ENCODE data around the gene EMC10.
"Not testable (repeated sequence)": the region's sequence is repeated elsewhere in the genome, so short reads cannot be mapped to it uniquely, and the experiment has no call there.

Gene EMC10

GRCh38 chr19:50518091-50519005 is 42.0 kb downstream of the EMC10 start:
- H3K4me1 Mint-ChIP-seq (ENCODE audit: low read depth), result no peaks in the 10 kb centered on the region
- no peaks in the 10 kb centered on the region for H3K9me3 Mint-ChIP-seq
- H3K27ac Mint-ChIP-seq, result no peak overlapping the region
- no peaks in the 10 kb centered on the region for H3K36me3 Mint-ChIP-seq (ENCODE audit: low read depth)
- H3K27me3 Mint-ChIP-seq, result peaks cover 4% of the 10 kb centered on the region
- H3K4me3 Mint-ChIP-seq, result no peak overlapping the region

DNA sequence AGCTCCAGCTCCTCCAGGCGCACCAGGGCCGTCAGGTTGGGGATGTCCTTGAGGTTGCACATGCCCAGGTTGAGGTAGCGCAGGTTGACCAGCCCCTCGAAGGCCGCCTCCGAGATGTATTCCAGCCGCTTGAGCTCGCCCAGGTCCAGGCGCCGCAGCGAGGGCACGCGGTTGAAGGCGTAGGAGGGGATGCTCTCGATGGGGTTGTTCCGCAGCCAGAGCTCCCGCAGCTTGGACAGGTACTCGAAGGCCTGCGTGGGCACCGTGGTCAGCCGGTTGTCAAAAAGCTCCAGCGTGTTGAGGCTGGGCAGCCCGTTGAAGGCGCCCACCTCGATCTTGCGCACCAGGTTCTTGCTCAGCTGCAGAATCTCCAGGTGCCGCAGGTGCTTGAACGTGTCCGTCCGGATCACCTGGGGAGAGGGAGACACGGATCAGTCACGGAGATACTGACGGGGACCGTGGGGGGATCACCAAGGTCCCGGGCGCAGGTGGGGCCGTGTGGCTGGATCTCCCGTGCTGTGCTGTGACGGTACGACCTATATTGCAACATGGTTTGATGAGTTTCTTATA is 42.8 kb downstream of the EMC10 start:
- peaks cover 4% of the 10 kb centered on the region for H3K27me3 Mint-ChIP-seq
- no peaks in the 10 kb centered on the region for H3K36me3 Mint-ChIP-seq (ENCODE audit: low read depth)
- no peaks in the 10 kb centered on the region for H3K9me3 Mint-ChIP-seq
- no peak overlapping the region for H3K4me3 Mint-ChIP-seq
- no peak overlapping the region for H3K27ac Mint-ChIP-seq
- no peaks in the 10 kb centered on the region for H3K4me1 Mint-ChIP-seq (ENCODE audit: low read depth)

DNA sequence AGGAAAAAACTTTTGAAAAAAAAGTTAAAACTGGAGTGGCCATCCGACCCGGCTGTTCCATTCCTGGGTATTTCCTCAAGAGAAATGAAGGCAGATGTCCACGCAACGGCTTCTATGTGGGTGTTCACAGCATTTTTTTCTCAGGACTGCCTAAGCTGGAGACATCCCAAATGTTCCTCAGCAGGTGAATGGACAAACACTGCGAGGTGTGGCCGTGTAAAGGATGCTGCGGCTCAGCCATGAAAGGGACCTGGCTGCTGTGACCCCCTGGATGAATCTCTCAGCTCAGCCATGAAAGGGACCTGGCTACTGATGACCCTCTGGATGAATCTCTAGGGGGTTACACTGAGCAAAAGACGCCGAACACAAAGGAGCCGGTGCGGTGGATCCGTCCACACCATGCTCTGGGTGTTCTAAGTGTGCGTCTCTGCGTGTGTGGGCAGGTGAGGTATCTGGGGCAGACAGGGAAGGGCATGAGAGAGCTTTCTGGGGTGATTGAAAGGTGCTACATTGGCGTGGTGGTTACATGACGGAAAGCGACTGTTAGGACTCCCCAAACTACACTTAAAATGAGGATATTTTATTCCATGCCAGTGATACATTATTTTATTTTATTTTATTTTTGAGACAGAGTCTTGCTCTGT is 44.6 kb downstream of the EMC10 start:
- Mint-ChIP-seq H3K4me3 (no peak overlapping the region), H3K27me3 (no peaks in the 10 kb centered on the region), H3K4me1 (ENCODE audit: low read depth) (no peaks in the 10 kb centered on the region), H3K36me3 (ENCODE audit: low read depth) (no peaks in the 10 kb centered on the region), H3K27ac (no peak overlapping the region), H3K9me3 (no peaks in the 10 kb centered on the region)

- no peaks in the 10 kb centered on the region for H3K27me3 Mint-ChIP-seq
- no peaks in the 10 kb centered on the region for H3K4me1 Mint-ChIP-seq (ENCODE audit: low read depth)
- H3K27ac Mint-ChIP-seq, result no peak overlapping the region
Observed at GRCh38 chr19:50522881-50523280, 46.6 kb downstream of the EMC10 start.

DNA sequence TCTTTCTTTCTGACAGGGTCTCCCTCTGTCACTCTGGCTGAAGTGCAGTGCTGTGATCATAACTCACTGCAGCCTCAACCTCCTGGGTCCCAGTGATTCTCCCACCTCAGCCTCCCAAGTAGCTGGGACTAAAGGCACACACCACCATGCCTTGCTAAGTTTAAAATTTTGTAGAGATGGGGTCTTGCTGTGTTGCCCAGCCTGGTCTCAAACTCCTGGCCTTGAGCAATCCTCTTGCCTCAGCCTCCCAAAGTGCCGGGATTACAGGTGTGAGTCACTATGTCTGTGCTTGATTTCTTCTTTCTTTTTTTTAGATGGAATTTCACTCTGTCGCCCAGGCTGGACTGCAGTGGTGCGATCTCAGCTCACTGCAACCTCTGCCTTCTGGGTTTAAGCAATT is 51.7 kb downstream of the EMC10 start:
- H3K36me3 Mint-ChIP-seq (ENCODE audit: low read depth); H3K4me1 Mint-ChIP-seq (ENCODE audit: low read depth); H3K4me3 Mint-ChIP-seq; H3K9me3 Mint-ChIP-seq; H3K27ac Mint-ChIP-seq: not testable (repeated sequence)
- H3K27me3 Mint-ChIP-seq, result peaks cover 14% of the 10 kb centered on the region

More at GRCh38 chr19:50522881-50523280, 46.6 kb downstream of the EMC10 start:
- H3K36me3 Mint-ChIP-seq (ENCODE audit: low read depth), result no peaks in the 10 kb centered on the region
- no peaks in the 10 kb centered on the region for H3K9me3 Mint-ChIP-seq
- no peak overlapping the region for H3K4me3 Mint-ChIP-seq

GRCh38 chr19:50531171-50531612 is 54.9 kb downstream of the EMC10 start:
- Mint-ChIP-seq H3K36me3 (ENCODE audit: low read depth) (no peaks in the 10 kb centered on the region), H3K4me1 (ENCODE audit: low read depth) (peaks cover 3% of the 10 kb centered on the region), H3K4me3 (no peak overlapping the region), H3K27me3 (peaks cover 22% of the 10 kb centered on the region), H3K9me3 (peaks cover 16% of the 10 kb centered on the region), H3K27ac (no peak overlapping the region)

DNA sequence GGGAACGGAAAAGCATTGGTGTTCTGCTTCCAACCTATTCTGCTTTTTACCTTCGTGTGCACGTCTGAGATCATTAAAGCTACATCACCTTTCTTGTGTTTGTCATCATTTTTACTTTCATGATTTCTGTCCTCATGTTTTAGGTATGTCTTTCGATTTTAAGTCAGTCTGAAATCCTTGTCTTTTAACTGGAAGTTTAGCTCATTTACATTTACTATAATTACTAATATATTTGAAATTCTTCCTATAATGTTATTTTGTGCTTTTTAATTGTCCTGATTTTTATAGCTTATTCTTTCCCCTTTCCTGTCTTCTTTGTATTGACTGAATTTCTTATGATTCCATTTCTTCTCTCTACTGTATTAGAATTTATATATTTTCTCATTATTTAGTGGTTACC is 56.6 kb downstream of the EMC10 start:
- Mint-ChIP-seq H3K27ac (no peak overlapping the region), H3K9me3 (peaks cover 16% of the 10 kb centered on the region), H3K4me3 (no peak overlapping the region), H3K36me3 (ENCODE audit: low read depth) (no peaks in the 10 kb centered on the region), H3K4me1 (ENCODE audit: low read depth) (peaks cover 6% of the 10 kb centered on the region), H3K27me3 (peaks cover 22% of the 10 kb centered on the region)

- no peaks in the 10 kb centered on the region for H3K36me3 Mint-ChIP-seq (ENCODE audit: low read depth)
- H3K4me3 Mint-ChIP-seq, result no peak overlapping the region
- H3K4me1 Mint-ChIP-seq (ENCODE audit: low read depth), result peaks cover 6% of the 10 kb centered on the region
Observed at GRCh38 chr19:50534478-50534877, 58.2 kb downstream of the EMC10 start.

GRCh38 chr19:50535672-50536187 is 59.4 kb downstream of the EMC10 start:
- Mint-ChIP-seq H3K27me3 (peaks cover 22% of the 10 kb centered on the region), H3K4me3 (no peak overlapping the region), H3K4me1 (ENCODE audit: low read depth) (peaks cover 6% of the 10 kb centered on the region), H3K9me3 (peaks cover 16% of the 10 kb centered on the region), H3K27ac (no peak overlapping the region), H3K36me3 (ENCODE audit: low read depth) (no peaks in the 10 kb centered on the region)

More at GRCh38 chr19:50534478-50534877, 58.2 kb downstream of the EMC10 start:
- Mint-ChIP-seq H3K27ac (no peak overlapping the region), H3K27me3 (peaks cover 22% of the 10 kb centered on the region), H3K9me3 (peaks cover 16% of the 10 kb centered on the region)

- H3K9me3 Mint-ChIP-seq, result peaks cover 16% of the 10 kb centered on the region
Observed at GRCh38 chr19:50536662-50537305, 60.5 kb downstream of the EMC10 start.

GRCh38 chr19:50537306-50537685 is 61.0 kb downstream of the EMC10 start:
- no peaks in the 10 kb centered on the region for H3K36me3 Mint-ChIP-seq (ENCODE audit: low read depth)
- no peak overlapping the region for H3K27ac Mint-ChIP-seq
- peaks cover 15% of the 10 kb centered on the region for H3K9me3 Mint-ChIP-seq
- H3K4me3 Mint-ChIP-seq, result no peak overlapping the region
- peaks cover 16% of the 10 kb centered on the region for H3K27me3 Mint-ChIP-seq
- H3K4me1 Mint-ChIP-seq (ENCODE audit: low read depth), result peaks cover 6% of the 10 kb centered on the region

More at GRCh38 chr19:50536662-50537305, 60.5 kb downstream of the EMC10 start:
- peaks cover 19% of the 10 kb centered on the region for H3K27me3 Mint-ChIP-seq
- H3K27ac Mint-ChIP-seq, result no peak overlapping the region
- H3K4me1 Mint-ChIP-seq (ENCODE audit: low read depth), result peaks cover 6% of the 10 kb centered on the region
- no peak overlapping the region for H3K4me3 Mint-ChIP-seq
- H3K36me3 Mint-ChIP-seq (ENCODE audit: low read depth), result no peaks in the 10 kb centered on the region

DNA sequence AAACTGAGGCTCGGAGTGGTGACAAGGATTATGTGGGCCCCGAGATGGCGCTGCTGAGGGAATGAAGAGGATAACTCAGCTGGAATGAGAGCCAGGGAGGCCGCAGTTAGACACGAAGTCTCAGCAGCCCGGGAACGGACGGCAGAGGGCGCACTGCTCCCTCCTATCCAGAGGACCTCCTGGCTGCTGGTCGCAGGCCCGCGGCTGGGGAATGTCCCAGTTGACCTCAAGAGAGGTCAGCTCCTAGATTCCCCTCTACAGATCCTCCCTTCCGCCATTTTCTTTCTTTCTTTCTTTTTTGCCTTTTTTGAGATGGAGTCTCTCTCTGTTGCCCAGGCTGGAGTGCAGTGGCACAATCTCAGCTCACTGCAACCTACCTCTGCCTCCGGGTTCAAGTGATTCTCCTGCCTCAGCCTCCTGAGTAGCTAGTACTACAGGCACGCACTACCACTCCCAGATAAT is 61.5 kb downstream of the EMC10 start:
- H3K27ac Mint-ChIP-seq, result no peak overlapping the region
- peaks cover 10% of the 10 kb centered on the region for H3K9me3 Mint-ChIP-seq
- H3K4me3 Mint-ChIP-seq, result no peak overlapping the region
- no peaks in the 10 kb centered on the region for H3K36me3 Mint-ChIP-seq (ENCODE audit: low read depth)
- peaks cover 6% of the 10 kb centered on the region for H3K4me1 Mint-ChIP-seq (ENCODE audit: low read depth)
- H3K27me3 Mint-ChIP-seq, result peaks cover 11% of the 10 kb centered on the region

All from stimulated activated naive CD8-positive, alpha-beta T cell treated with anti-CD3 and anti-CD28 coated beads, Interleukin-15, Interleukin-2, amounts not matched to agents 100 ng/mL and 50 ng/mL, for 24 hours (primary cell).